Fibroblast of lung (primary cell): ENCODE results near the gene WWP2. TPM values are rescaled to one million over a fixed set of nuclear protein-coding genes. Genes with fewer than 3 reads are reported as not detected.

Source experiments
- DNase-seq, 2 donors: peaks; one replicate each; pipeline versions ENCODE4 v3.0.0 to v3.0.0-alpha.2; 2010; ENCODE audit warnings: low read depth in 2 of 2
- H2AFZ ChIP-seq: 2 replicates; pipeline ENCODE4 v1.5.1; 2012; ENCODE audit warnings: low read length, control low read depth, inconsistent platforms
- H3K27ac ChIP-seq: 2 replicates; pipeline ENCODE4 v1.5.1; 2011; ENCODE audit warnings: low read length, control low read depth; ENCODE audit not compliant: insufficient read depth
- H3K27me3 ChIP-seq: 2 replicates; pipeline ENCODE4 v1.5.1; 2011; ENCODE audit warnings: mild to moderate bottlenecking, low read length; ENCODE audit not compliant: control insufficient read depth, insufficient read depth
- H3K36me3 ChIP-seq: 2 replicates; pipeline ENCODE4 v1.5.1; 2011; ENCODE audit warnings: low read length; ENCODE audit not compliant: control insufficient read depth, insufficient read depth
- H3K4me1 ChIP-seq: 2 replicates; pipeline ENCODE4 v1.5.1; 2011; ENCODE audit warnings: low read length; ENCODE audit not compliant: control insufficient read depth, insufficient read depth; ENCODE audit errors: extremely low read depth
- H3K4me2 ChIP-seq: 2 replicates; pipeline ENCODE4 v1.5.1; 2011; ENCODE audit warnings: low read length, control low read depth; ENCODE audit not compliant: insufficient read depth; ENCODE audit errors: extremely low read depth
- H3K4me3 ChIP-seq, 4 experiments: fragments of 200-600 bp in 1 of 4; sonication (generic) in 1 of 4; replicated peaks in 1 of 4; 2 replicates each; pipeline ENCODE4 v1.5.1; 2011 to 2016; ENCODE audit warnings: low read length in 4 of 4, low read depth in 3 of 4, mild to moderate bottlenecking in 3 of 4, control low read depth in 2 of 4, inconsistent platforms in 1 of 4, mixed read lengths in 1 of 4; ENCODE audit not compliant: insufficient read depth in 1 of 4; ENCODE audit errors: control extremely low read depth in 1 of 4
- H3K79me2 ChIP-seq: 2 replicates; pipeline ENCODE4 v1.5.1; 2012; ENCODE audit warnings: mild to moderate bottlenecking, low read length, inconsistent platforms; ENCODE audit not compliant: control insufficient read depth, insufficient read depth
- H3K9ac ChIP-seq: 2 replicates; pipeline ENCODE4 v1.5.1; 2011; ENCODE audit warnings: mild to moderate bottlenecking, low read length, control low read depth; ENCODE audit not compliant: insufficient read depth
- H3K9me3 ChIP-seq: 2 replicates; pipeline ENCODE4 v1.5.1; 2012; ENCODE audit warnings: low read depth, low read length; ENCODE audit not compliant: control insufficient read depth, insufficient read depth
- H4K20me1 ChIP-seq: 2 replicates; pipeline ENCODE4 v1.5.1; 2011; ENCODE audit warnings: low read length; ENCODE audit not compliant: control insufficient read depth, insufficient read depth; ENCODE audit errors: extremely low read depth
- CTCF ChIP-seq, 2 donors: IDR thresholded peaks in 1 of 2; conservative IDR thresholded peaks in 1 of 2; 1 replicate in 1 of 2; 2 replicates in 1 of 2; pipeline ENCODE4 v1.5.1; 2011 to 2012; ENCODE audit warnings: low read length in 2 of 2, control low read depth in 1 of 2, inconsistent platforms in 1 of 2, low read depth in 1 of 2, mild to moderate bottlenecking in 1 of 2
- EZH2 ChIP-seq: IDR thresholded peaks from 2 replicates; pipeline ENCODE4 v1.5.1; 2012; ENCODE audit warnings: low read length, control low read depth, mild to moderate bottlenecking; ENCODE audit errors: missing control alignments
- polyA plus RNA-seq, 2 donors: library from polyadenylated mRNA; depleted of rRNA in 1 of 2; stranded (reverse) in 1 of 2; unstranded in 1 of 2; fragments of >200 nt; gene quantifications; 2 replicates each; pipeline ENCODE4 v1.2.1, GENCODE V29; 2011 to 2012; ENCODE audit warnings: missing spikeins in 1 of 2
- total RNA-seq: library from RNA; depleted of rRNA; stranded (reverse); fragments of >200 nt; gene quantifications from 2 replicates; pipeline ENCODE4 v1.2.1, GENCODE V29; 2014

The WWP2 gene
- total and polyA plus RNA-seq, 2 donors (not counting 1 experiment from before 2014, with no cell fraction given): 16.3 to 28.5 TPM

GRCh38 chr16:69816996-69817395 lies 54.9 kb downstream of the WWP2 start:
- Histone ChIP-seq H2AFZ (no peak overlapping the region), H3K4me2 (no peak overlapping the region), H3K4me3 (no peak overlapping the region), H3K79me2 (no peaks in the 10 kb centered on the region), H3K9me3 (no peaks in the 10 kb centered on the region), H3K9ac (no peak overlapping the region), H4K20me1 (no peaks in the 10 kb centered on the region), H3K27ac (no peak overlapping the region), H3K36me3 (no peaks in the 10 kb centered on the region), H3K27me3 (no peaks in the 10 kb centered on the region), H3K4me1 (no peaks in the 10 kb centered on the region)
- no peak for DNase-seq
- TF ChIP-seq EZH2 (no peak), CTCF (conservative IDR thresholded peaks at IDR 0.05 in 1 of 2, IDR thresholded peaks at IDR 0.05 in 1 of 2; ENCODE audit: low read depth in 1 of 2, low read length in 2 of 2) (no peak)

- no peaks in the 10 kb centered on the region for H3K36me3 ChIP-seq
- H3K9ac ChIP-seq: no peak overlapping the region
- no peaks in the 10 kb centered on the region for H3K79me2 ChIP-seq
- H3K4me3 ChIP-seq: no peak overlapping the region
- H2AFZ ChIP-seq: no peak overlapping the region
- no peak overlapping the region for H3K27ac ChIP-seq
- H4K20me1 ChIP-seq: no peaks in the 10 kb centered on the region
- no peaks in the 10 kb centered on the region for H3K9me3 ChIP-seq
- no peak for TF ChIP-seq CTCF (conservative IDR thresholded peaks at IDR 0.05 in 1 of 2, IDR thresholded peaks at IDR 0.05 in 1 of 2; ENCODE audit: low read depth in 1 of 2, low read length in 2 of 2)
- TF ChIP-seq EZH2: no peak
- DNase-seq: no peak
- no peaks in the 10 kb centered on the region for H3K27me3 ChIP-seq
- no peaks in the 10 kb centered on the region for H3K4me1 ChIP-seq
- H3K4me2 ChIP-seq: no peak overlapping the region
These were observed 56.9 kb downstream of the WWP2 start for GRCh38 chr16:69818891-69819545.

GRCh38 chr16:69820926-69821541 lies 58.9 kb downstream of the WWP2 start:
- peak overlapping the region in 2 of 4 experiments; percentile 15 to 25 for H3K4me3 ChIP-seq
- TF ChIP-seq EZH2 (no peak), CTCF (conservative IDR thresholded peaks at IDR 0.05 in 1 of 2, IDR thresholded peaks at IDR 0.05 in 1 of 2; ENCODE audit: low read depth in 1 of 2, low read length in 2 of 2) (no peak)
- no peak overlapping the region for H3K9ac ChIP-seq
- peak overlapping the region; percentile 68 for H2AFZ ChIP-seq
- H3K9me3 ChIP-seq: no peaks in the 10 kb centered on the region
- no peak overlapping the region for H3K27ac ChIP-seq
- peak; percentile 55 to 66 for DNase-seq
- no peaks in the 10 kb centered on the region for H3K4me1 ChIP-seq
- no peaks in the 10 kb centered on the region for H3K79me2 ChIP-seq
- H4K20me1 ChIP-seq: no peaks in the 10 kb centered on the region
- H3K36me3 ChIP-seq: no peaks in the 10 kb centered on the region
- H3K27me3 ChIP-seq: no peaks in the 10 kb centered on the region
- peak overlapping the region; percentile 94 for H3K4me2 ChIP-seq
